ENCODE data around the gene GDF10.

The GDF10 gene

GRCh38 chr10:47299611-47300428 lies at the start of gene GDF10:
Gene GDF10, plus strand, starts transcription at chr10:47300197. Its CDS starts 455 bp downstream, at chr10:47300652.
- TF ChIP-seq, protein P1, sequence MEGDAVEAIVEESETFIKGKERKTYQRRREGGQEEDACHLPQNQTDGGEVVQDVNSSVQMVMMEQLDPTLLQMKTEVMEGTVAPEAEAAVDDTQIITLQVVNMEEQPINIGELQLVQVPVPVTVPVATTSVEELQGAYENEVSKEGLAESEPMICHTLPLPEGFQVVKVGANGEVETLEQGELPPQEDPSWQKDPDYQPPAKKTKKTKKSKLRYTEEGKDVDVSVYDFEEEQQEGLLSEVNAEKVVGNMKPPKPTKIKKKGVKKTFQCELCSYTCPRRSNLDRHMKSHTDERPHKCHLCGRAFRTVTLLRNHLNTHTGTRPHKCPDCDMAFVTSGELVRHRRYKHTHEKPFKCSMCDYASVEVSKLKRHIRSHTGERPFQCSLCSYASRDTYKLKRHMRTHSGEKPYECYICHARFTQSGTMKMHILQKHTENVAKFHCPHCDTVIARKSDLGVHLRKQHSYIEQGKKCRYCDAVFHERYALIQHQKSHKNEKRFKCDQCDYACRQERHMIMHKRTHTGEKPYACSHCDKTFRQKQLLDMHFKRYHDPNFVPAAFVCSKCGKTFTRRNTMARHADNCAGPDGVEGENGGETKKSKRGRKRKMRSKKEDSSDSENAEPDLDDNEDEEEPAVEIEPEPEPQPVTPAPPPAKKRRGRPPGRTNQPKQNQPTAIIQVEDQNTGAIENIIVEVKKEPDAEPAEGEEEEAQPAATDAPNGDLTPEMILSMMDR (IDR thresholded peaks at IDR 0.05): no peak

GRCh38 chr10:47252093-47252780 lies 47.8 kb upstream of the GDF10 start:
- TF ChIP-seq, protein P1 (IDR thresholded peaks at IDR 0.05): no peak

DNA sequence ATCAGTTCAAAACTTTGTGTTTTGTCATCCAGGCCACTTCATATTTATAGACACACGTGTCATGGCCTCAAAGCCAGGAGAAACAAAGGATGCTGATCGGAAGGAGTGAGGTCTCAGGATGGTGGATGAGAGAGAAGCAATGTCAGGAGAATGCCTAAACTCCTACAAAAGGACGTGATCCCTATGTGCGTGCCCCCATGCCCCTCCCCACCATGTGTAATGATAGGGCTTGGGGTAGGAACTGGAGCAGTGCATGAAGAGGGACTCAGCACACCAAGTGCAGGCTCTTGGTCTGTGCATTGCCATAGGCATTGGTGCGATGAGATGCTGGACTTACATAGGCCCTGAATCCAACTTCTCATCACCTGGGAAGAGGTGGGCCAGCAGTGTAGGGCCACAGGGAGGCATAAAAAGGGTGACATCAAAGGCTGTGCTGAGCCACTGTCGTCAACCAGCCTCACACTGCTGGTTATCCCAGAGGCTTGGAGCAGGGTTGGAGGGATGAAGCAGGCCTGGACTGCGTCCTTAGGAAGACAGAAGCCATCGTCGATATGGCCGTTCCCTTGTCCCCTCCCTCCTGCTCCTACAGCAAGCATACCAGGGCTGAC lies 46.9 kb upstream of the GDF10 start:
- TF ChIP-seq, protein P1 (IDR thresholded peaks at IDR 0.05): no peak

- TF ChIP-seq, protein P1 (IDR thresholded peaks at IDR 0.05): no peak
Measured at GRCh38 chr10:47253651-47254375, 46.2 kb upstream of the GDF10 start.

GRCh38 chr10:47254611-47255010 lies 45.4 kb upstream of the GDF10 start:
- TF ChIP-seq, protein P1 (IDR thresholded peaks at IDR 0.05): no peak

GRCh38 chr10:47255033-47255813 lies 44.8 kb upstream of the GDF10 start:
- TF ChIP-seq, protein P1 (IDR thresholded peaks at IDR 0.05): no peak

All from LNCAP (cell line).